PC-9 (cell line): ENCODE measurements around the gene SH3GL2. TPM values are rescaled to one million over a fixed set of nuclear protein-coding genes. Genes with fewer than 3 reads are reported as not detected.

Source experiments
- BruUV-seq: library from RNA; stranded (reverse); fragments of 400-500 nt; replicated peaks from 2 replicates; lab custom pipeline; 2021; lab: Mats Ljungman, UMichigan
- CTCF ChIA-PET: fragments of 300-600 bp; sonication (Branson Sonifier 250); formaldehyde crosslinking; loops from one replicate; lab custom pipeline; 2022; ENCODE audit warnings: antibody characterized with exemption; lab: Charles Lee
- POLR2A ChIA-PET: fragments of 300-600 bp; sonication (Branson Sonifier 250); formaldehyde crosslinking; loops from one replicate; lab custom pipeline; 2022; ENCODE audit warnings: antibody characterized with exemption; ENCODE audit not compliant: unreplicated experiment; lab: Charles Lee
- DNase-seq, 2 experiments: peaks; one replicate each; pipeline versions ENCODE4 v3.0.0 to v3.0.0-alpha.2; 2015 to 2022; ENCODE audit warnings: mixed read lengths in 1 of 2
- H2AFZ ChIP-seq: fragments of 200-600 bp; sonication (generic); 2 replicates; pipeline ENCODE4 v1.8.1; 2017; ENCODE audit warnings: antibody characterized with exemption
- H3F3A ChIP-seq: fragments of 200-600 bp; sonication (generic); 2 replicates; pipeline ENCODE4 v1.8.1; 2017; ENCODE audit warnings: antibody characterized with exemption, mild to moderate bottlenecking, low read depth; ENCODE audit not compliant: insufficient read depth
- H3K27ac ChIP-seq: fragments of 200-600 bp; sonication (generic); 2 replicates; pipeline ENCODE4 v1.6.1; 2016; ENCODE audit warnings: mixed run types
- H3K27me3 ChIP-seq: fragments of 200-600 bp; sonication (generic); 2 replicates; pipeline ENCODE4 v1.6.1; 2016; ENCODE audit warnings: low read depth, mixed run types; ENCODE audit not compliant: insufficient read depth
- H3K36me3 ChIP-seq: fragments of 200-600 bp; sonication (generic); 2 replicates; pipeline ENCODE4 v1.6.1; 2016; ENCODE audit warnings: low read depth, mixed run types
- H3K4me1 ChIP-seq: fragments of 200-600 bp; sonication (generic); replicated peaks from 2 replicates; pipeline ENCODE4 v1.6.1; 2016; ENCODE audit warnings: mixed run types; ENCODE audit not compliant: insufficient read depth
- H3K4me2 ChIP-seq: fragments of 200-600 bp; sonication (generic); 2 replicates; pipeline ENCODE4 v1.6.1; 2017; ENCODE audit warnings: mixed run types
- H3K4me3 ChIP-seq: fragments of 200-600 bp; sonication (generic); 2 replicates; pipeline ENCODE4 v1.6.1; 2016; ENCODE audit warnings: mixed run types
- H3K79me2 ChIP-seq: fragments of 200-600 bp; sonication (generic); 2 replicates; pipeline ENCODE4 v1.6.1; 2017; ENCODE audit warnings: low read depth, mixed run types
- H3K9me2 ChIP-seq: fragments of 200-600 bp; sonication (generic); 2 replicates; pipeline ENCODE4 v1.8.1; 2017; ENCODE audit warnings: mild to moderate bottlenecking; ENCODE audit not compliant: insufficient read depth
- H3K9me3 ChIP-seq: fragments of 200-600 bp; sonication (generic); 2 replicates; pipeline ENCODE4 v1.8.1; 2016; ENCODE audit warnings: low read depth; ENCODE audit not compliant: insufficient read depth
- H4K20me1 ChIP-seq: fragments of 200-600 bp; sonication (generic); 2 replicates; pipeline ENCODE4 v1.8.1; 2017; ENCODE audit not compliant: insufficient read depth
- EZH2 ChIP-seq: fragments of 200-600 bp; sonication (generic); IDR thresholded peaks from 2 replicates; pipeline ENCODE4 v1.8.0; 2017; ENCODE audit warnings: antibody characterized with exemption, low read depth
- intact Hi-C: fragments of 100-400 bp; cut with micrococcal nuclease; formaldehyde crosslinking; loops from one replicate; pipeline ENCODE4 v1.10.0; 2022; ENCODE audit not compliant: unreplicated experiment
- total RNA-seq: library from RNA; stranded (reverse); gene quantifications from 2 replicates; pipeline ENCODE4 v1.2.3, GENCODE V29; 2021
- TF ChIP-seq, protein P1 (sequence below): fragments of 200-600 bp; sonication (generic); conservative IDR thresholded peaks from 2 replicates; pipeline ENCODE4 v1.6.1; 2017; ENCODE audit warnings: mixed run types, antibody characterized with exemption, mild to moderate bottlenecking, moderate library complexity

The SH3GL2 gene
- total RNA-seq, 1 experiment from 2014 or later: not detected

- ChIA-PET CTCF (no interaction called here), POLR2A (no interaction called here)
- Histone ChIP-seq H4K20me1 (no peaks in the 10 kb centered on the region), H2AFZ (no peak overlapping the region), H3K27ac (no peak overlapping the region), H3F3A (no peaks in the 10 kb centered on the region), H3K9me3 (no peaks in the 10 kb centered on the region), H3K27me3 (no peaks in the 10 kb centered on the region), H3K4me1 (no peaks in the 10 kb centered on the region), H3K4me3 (no peak overlapping the region), H3K79me2 (no peaks in the 10 kb centered on the region), H3K4me2 (no peak overlapping the region), H3K9me2 (no peaks in the 10 kb centered on the region), H3K36me3 (no peaks in the 10 kb centered on the region)
- DNase-seq: no peak
- no peak for TF ChIP-seq EZH2
- TF ChIP-seq, protein P1, sequence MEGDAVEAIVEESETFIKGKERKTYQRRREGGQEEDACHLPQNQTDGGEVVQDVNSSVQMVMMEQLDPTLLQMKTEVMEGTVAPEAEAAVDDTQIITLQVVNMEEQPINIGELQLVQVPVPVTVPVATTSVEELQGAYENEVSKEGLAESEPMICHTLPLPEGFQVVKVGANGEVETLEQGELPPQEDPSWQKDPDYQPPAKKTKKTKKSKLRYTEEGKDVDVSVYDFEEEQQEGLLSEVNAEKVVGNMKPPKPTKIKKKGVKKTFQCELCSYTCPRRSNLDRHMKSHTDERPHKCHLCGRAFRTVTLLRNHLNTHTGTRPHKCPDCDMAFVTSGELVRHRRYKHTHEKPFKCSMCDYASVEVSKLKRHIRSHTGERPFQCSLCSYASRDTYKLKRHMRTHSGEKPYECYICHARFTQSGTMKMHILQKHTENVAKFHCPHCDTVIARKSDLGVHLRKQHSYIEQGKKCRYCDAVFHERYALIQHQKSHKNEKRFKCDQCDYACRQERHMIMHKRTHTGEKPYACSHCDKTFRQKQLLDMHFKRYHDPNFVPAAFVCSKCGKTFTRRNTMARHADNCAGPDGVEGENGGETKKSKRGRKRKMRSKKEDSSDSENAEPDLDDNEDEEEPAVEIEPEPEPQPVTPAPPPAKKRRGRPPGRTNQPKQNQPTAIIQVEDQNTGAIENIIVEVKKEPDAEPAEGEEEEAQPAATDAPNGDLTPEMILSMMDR: no peak
- BruUV-seq: no TSS peak
- intact Hi-C loops: no loop called here
These were observed 197.9 kb downstream of the SH3GL2 start for GRCh38 chr9:17776735-17777134.

- Histone ChIP-seq H3K79me2 (no peaks in the 10 kb centered on the region), H3K4me1 (no peaks in the 10 kb centered on the region), H4K20me1 (no peaks in the 10 kb centered on the region), H3F3A (no peaks in the 10 kb centered on the region), H3K27me3 (no peaks in the 10 kb centered on the region), H3K4me2 (no peak overlapping the region), H3K36me3 (no peaks in the 10 kb centered on the region), H3K27ac (no peak overlapping the region), H3K4me3 (no peak overlapping the region), H3K9me3 (no peaks in the 10 kb centered on the region), H2AFZ (no peak overlapping the region), H3K9me2 (no peaks in the 10 kb centered on the region)
- intact Hi-C loops: no loop called here
- no peak for DNase-seq
- no peak for TF ChIP-seq EZH2
- TF ChIP-seq, protein P1: no peak
- POLR2A ChIA-PET: no interaction called here
- BruUV-seq: no TSS peak
- CTCF ChIA-PET: no interaction called here
These were observed 198.6 kb downstream of the SH3GL2 start for GRCh38 chr9:17777465-17777864.

DNA sequence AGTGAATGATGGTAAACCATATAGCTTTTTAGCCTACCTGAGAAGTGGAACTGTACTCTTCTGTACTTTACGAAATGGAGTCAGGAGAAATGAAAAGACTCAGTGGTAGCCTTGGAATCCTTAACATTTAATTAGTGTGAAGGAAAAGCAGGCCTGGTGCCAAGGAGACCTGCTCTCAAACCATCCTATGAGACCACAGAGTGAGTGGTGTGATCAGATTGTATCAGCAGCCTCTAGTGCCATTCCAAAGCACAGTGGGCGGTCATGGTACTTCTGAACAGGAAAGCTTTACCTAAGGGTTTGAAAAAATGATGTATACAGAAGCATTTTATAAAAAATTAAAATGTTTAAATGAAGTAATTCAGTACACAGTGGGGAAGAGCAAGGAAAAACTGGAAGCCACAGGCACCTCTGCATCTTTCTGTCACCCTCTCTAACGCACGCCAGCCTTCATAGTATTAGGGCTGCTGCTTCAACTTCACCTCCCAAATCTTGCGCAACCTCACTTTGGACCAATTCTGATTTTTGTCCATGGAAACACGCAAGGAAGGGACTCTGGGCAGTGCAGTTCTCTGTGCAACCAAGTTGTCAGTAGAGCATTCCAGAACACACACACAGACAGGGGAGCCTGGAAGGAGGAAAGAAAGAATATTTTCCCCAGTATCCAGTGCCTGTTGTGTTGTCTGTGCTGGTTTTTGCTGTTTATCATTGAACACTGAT lies 203.7 kb downstream of the SH3GL2 start:
- Histone ChIP-seq H3K4me2 (no peak overlapping the region), H3K9me2 (no peaks in the 10 kb centered on the region), H3K27me3 (peaks cover 9% of the 10 kb centered on the region; the same call in 1 of the 2 replicates), H3K9me3 (no peaks in the 10 kb centered on the region), H2AFZ (no peak overlapping the region), H3K79me2 (no peaks in the 10 kb centered on the region), H3K27ac (no peak overlapping the region), H4K20me1 (no peaks in the 10 kb centered on the region), H3K4me1 (no peaks in the 10 kb centered on the region), H3K4me3 (no peak overlapping the region), H3K36me3 (no peaks in the 10 kb centered on the region), H3F3A (no peaks in the 10 kb centered on the region)
- intact Hi-C loops: no loop called here
- TF ChIP-seq, protein P1: no peak
- no peak for TF ChIP-seq EZH2
- DNase-seq: no peak
- CTCF ChIA-PET: no interaction called here
- BruUV-seq: no TSS peak
- POLR2A ChIA-PET: no interaction called here
